ELF-1 (cell line): ENCODE measurements around the gene EGR4.
A peak's percentile ranks its signal among the peaks of the same experiment; 100 is the strongest.

Source experiments
- DNase-seq: peaks from one replicate; pipeline ENCODE4 v3.0.0-alpha.2; 2016; ENCODE audit warnings: low read depth, low spot score

The EGR4 gene

GRCh38 chr2:73293534-73294171 lies at the start of gene EGR4:
Gene EGR4, minus strand, starts transcription at chr2:73293548. Its CDS starts 231 bp downstream, at chr2:73293317.
- peak; percentile 88 for DNase-seq

GRCh38 chr2:73341039-73341438 lies 47.7 kb upstream of the EGR4 start:
- no peak for DNase-seq

GRCh38 chr2:73339201-73339600 lies 45.9 kb upstream of the EGR4 start:
- no peak for DNase-seq

GRCh38 chr2:73337828-73338227 lies 44.5 kb upstream of the EGR4 start:
- no peak for DNase-seq

GRCh38 chr2:73334620-73335019 lies 41.3 kb upstream of the EGR4 start:
- no peak for DNase-seq

GRCh38 chr2:73334045-73334444 lies 40.7 kb upstream of the EGR4 start:
- DNase-seq = no peak

GRCh38 chr2:73333564-73333963 lies 40.2 kb upstream of the EGR4 start:
- no peak for DNase-seq

- no peak for DNase-seq
Observed at GRCh38 chr2:73324126-73324725, 30.9 kb upstream of the EGR4 start.

- DNase-seq = no peak
Observed at GRCh38 chr2:73323551-73323950, 30.2 kb upstream of the EGR4 start.

GRCh38 chr2:73314441-73314840 lies 21.1 kb upstream of the EGR4 start:
- DNase-seq = no peak

GRCh38 chr2:73307720-73308119 lies 14.4 kb upstream of the EGR4 start:
- no peak for DNase-seq

- DNase-seq = no peak
Observed at GRCh38 chr2:73301636-73302035, 8.3 kb upstream of the EGR4 start.

- peak; percentile 11 for DNase-seq
Observed at GRCh38 chr2:73300926-73301325, 7.6 kb upstream of the EGR4 start.

GRCh38 chr2:73297586-73297985 lies 4.2 kb upstream of the EGR4 start:
- no peak for DNase-seq

- DNase-seq = no peak
Observed at GRCh38 chr2:73297151-73297559, 3.8 kb upstream of the EGR4 start.

GRCh38 chr2:73295751-73296400 lies 2.5 kb upstream of the EGR4 start:
- no peak for DNase-seq

- DNase-seq = no peak
Observed at GRCh38 chr2:73294239-73294638, 891 bp upstream of the EGR4 start.

GRCh38 chr2:73292906-73293533 lies 328 bp downstream of the EGR4 start:
- DNase-seq = peak; percentile 9

GRCh38 chr2:73292316-73292905 lies 937 bp downstream of the EGR4 start:
- peak; percentile 14 for DNase-seq

- peak; percentile 84 for DNase-seq
Observed at GRCh38 chr2:73291461-73292315, 1.7 kb downstream of the EGR4 start.

GRCh38 chr2:73291093-73291460 lies 2.3 kb downstream of the EGR4 start:
- peak; percentile 85 for DNase-seq
